H1 (cell line): Measurements from ENCODE around the gene SURF4. TPM values are rescaled to one million over a fixed set of nuclear protein-coding genes. Genes with fewer than 3 reads are reported as not detected.

Source experiments
- PHF8 ChIP-seq: fragments of 200-600 bp; sonication (generic); conservative IDR thresholded peaks from 2 replicates; pipeline ENCODE4 v1.7.1; 2012; ENCODE audit warnings: low read depth, mild to moderate bottlenecking, inconsistent platforms, low read length, moderate library complexity
- RNF2 ChIP-seq: fragments of 200-900, 300-1000 bp; sonication (generic); IDR thresholded peaks from 2 replicates; pipeline ENCODE4 v1.7.1; 2016; ENCODE audit warnings: borderline replicate concordance, low read depth, mild to moderate bottlenecking, antibody characterized with exemption, low read length; ENCODE audit not compliant: poor library complexity, severe bottlenecking; ENCODE audit errors: missing control alignments
- SRF ChIP-seq: IDR thresholded peaks from 2 replicates; pipeline ENCODE4 v1.6.1; 2011; ENCODE audit warnings: mild to moderate bottlenecking, low read depth, low read length, moderate library complexity
- polyA plus RNA-seq, 7 experiments: library from polyadenylated mRNA; depleted of rRNA in 3 of 7; stranded (reverse) in 5 of 7; unstranded in 2 of 7; fragments of >200 nt in 5 of 7; fragments of 200-250 nt in 2 of 7; gene quantifications; 1 replicate in 5 of 7; 2 replicates in 1 of 7; 4 replicates in 1 of 7; pipeline versions ENCODE4 v1.2.1 to v1.2.3, GENCODE V29; 2011 to 2013; ENCODE audit warnings: missing spikeins in 2 of 7, mixed read lengths in 2 of 7
- total RNA-seq: library from RNA; stranded (reverse); fragmentation: NEBNext Ultra II Directional; extraction: Animal tissue kit (Norgen Biotek cat#: 25700); gene quantifications from 2 replicates; pipeline ENCODE4 v1.2.1, GENCODE V29; 2021

Gene SURF4
- total and polyA plus RNA-seq, 2 of the 8 experiments (the other 6 are each of a cell fraction or from before 2014, with no cell fraction given): 176 to 182 TPM

- TF ChIP-seq SRF (no peak), PHF8 (no peak), RNF2 (no peak)
Measured at GRCh38 chr9:133385452-133385851, 9.6 kb upstream of the SURF4 start (continued).
